Central memory CD8-positive, alpha-beta T cell (primary cell): ENCODE measurements around the gene CARD19.
"Not testable (repeated sequence)": the region's sequence is repeated elsewhere in the genome, so short reads cannot be mapped to it uniquely, and the experiment has no call there.

Experiments used
- ATAC-seq: fragments of 150-1000 bp; cut with Tn5 transposase; replicated peaks from 2 replicates; pipeline ENCODE4 v1.10.0; 2022; ENCODE audit warnings: mild to moderate bottlenecking, moderate FRiP score, moderate number of reproducible peaks; ENCODE audit not compliant: poor library complexity, severe bottlenecking; ENCODE audit errors: extremely low read depth
- DNase-seq, 2 donors: peaks; one replicate each; pipeline ENCODE4 v3.0.0; 2021; ENCODE audit warnings: low spot score in 2 of 2
- H3K27ac Mint-ChIP-seq: one replicate; pipeline ENCODE4 v1.8.0; 2022; ENCODE audit warnings: low read depth, mild to moderate bottlenecking, moderate library complexity, mixed read lengths
- H3K27me3 Mint-ChIP-seq: one replicate; pipeline ENCODE4 v1.8.0; 2022; ENCODE audit warnings: mixed read lengths
- H3K36me3 Mint-ChIP-seq: one replicate; pipeline ENCODE4 v1.8.0; 2022; ENCODE audit warnings: mild to moderate bottlenecking, moderate library complexity, mixed read lengths; ENCODE audit not compliant: insufficient read depth
- H3K4me1 Mint-ChIP-seq: one replicate; pipeline ENCODE4 v1.8.0; 2022; ENCODE audit warnings: mixed read lengths
- H3K4me3 Mint-ChIP-seq: one replicate; pipeline ENCODE4 v1.8.0; 2022; ENCODE audit warnings: mild to moderate bottlenecking, moderate library complexity, mixed read lengths
- H3K9me3 Mint-ChIP-seq: one replicate; pipeline ENCODE4 v1.8.0; 2022; ENCODE audit warnings: mixed read lengths

Gene CARD19

DNA sequence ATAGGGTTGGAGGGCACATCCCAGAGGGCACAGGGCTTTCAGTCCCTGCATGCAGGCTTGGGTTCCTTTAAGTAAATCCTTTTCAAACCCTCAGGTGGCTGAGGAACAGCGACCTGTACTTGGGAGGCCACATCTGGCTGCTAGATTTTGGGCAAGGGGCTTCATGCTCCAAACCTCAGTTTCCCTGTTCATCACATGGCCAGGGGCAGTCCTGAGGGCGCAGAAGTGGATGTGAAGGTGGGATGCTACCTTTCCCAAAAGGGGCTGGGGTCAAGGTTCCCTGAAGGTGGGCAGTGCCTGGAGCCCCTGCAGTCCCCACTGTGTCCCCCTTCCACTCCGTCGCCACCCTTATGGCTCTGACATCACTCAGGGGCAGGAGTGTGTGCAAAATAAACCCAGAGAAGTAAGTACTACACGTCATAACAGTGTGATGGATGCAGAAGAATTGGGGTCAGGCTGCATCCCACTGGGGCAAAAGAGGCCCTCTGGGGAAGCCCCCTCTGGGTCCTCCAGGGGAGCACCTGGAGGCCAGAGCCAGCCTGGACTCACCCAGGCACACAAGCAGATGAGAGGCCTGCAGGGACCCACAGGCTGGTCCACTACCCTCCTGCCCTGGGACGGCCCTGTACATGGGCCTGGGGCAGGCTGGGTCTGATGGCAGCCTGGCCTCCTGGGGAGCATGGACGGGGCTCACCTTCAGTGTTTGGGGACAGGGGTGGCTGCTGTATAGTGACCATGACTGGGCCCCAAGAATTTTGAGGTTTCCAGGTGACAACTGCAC lies 1.9 kb upstream of the CARD19 start:
- H3K27ac Mint-ChIP-seq, result peak overlapping the region; percentile 94

GRCh38 chr9:93094658-93095204 lies 1.3 kb upstream of the CARD19 start:
- ATAC-seq (no peak), DNase-seq (no peak)
- H3K27me3 Mint-ChIP-seq, result no peaks in the 10 kb centered on the region
- H3K4me3 Mint-ChIP-seq, result peak overlapping the region; percentile 88
- H3K4me1 Mint-ChIP-seq, result peaks cover 53% of the 10 kb centered on the region
- peaks cover 17% of the 10 kb centered on the region for H3K36me3 Mint-ChIP-seq
- peak overlapping the region; percentile 94 for H3K27ac Mint-ChIP-seq
- no peaks in the 10 kb centered on the region for H3K9me3 Mint-ChIP-seq

More for the DNA sequence above, 1.9 kb upstream of the CARD19 start:
- no peaks in the 10 kb centered on the region for H3K27me3 Mint-ChIP-seq
- peaks cover 15% of the 10 kb centered on the region for H3K36me3 Mint-ChIP-seq
- H3K9me3 Mint-ChIP-seq, result no peaks in the 10 kb centered on the region
- peaks cover 48% of the 10 kb centered on the region for H3K4me1 Mint-ChIP-seq
- DNase-seq (no peak), ATAC-seq (no peak)
- H3K4me3 Mint-ChIP-seq, result peak overlapping the region; percentile 88

DNA sequence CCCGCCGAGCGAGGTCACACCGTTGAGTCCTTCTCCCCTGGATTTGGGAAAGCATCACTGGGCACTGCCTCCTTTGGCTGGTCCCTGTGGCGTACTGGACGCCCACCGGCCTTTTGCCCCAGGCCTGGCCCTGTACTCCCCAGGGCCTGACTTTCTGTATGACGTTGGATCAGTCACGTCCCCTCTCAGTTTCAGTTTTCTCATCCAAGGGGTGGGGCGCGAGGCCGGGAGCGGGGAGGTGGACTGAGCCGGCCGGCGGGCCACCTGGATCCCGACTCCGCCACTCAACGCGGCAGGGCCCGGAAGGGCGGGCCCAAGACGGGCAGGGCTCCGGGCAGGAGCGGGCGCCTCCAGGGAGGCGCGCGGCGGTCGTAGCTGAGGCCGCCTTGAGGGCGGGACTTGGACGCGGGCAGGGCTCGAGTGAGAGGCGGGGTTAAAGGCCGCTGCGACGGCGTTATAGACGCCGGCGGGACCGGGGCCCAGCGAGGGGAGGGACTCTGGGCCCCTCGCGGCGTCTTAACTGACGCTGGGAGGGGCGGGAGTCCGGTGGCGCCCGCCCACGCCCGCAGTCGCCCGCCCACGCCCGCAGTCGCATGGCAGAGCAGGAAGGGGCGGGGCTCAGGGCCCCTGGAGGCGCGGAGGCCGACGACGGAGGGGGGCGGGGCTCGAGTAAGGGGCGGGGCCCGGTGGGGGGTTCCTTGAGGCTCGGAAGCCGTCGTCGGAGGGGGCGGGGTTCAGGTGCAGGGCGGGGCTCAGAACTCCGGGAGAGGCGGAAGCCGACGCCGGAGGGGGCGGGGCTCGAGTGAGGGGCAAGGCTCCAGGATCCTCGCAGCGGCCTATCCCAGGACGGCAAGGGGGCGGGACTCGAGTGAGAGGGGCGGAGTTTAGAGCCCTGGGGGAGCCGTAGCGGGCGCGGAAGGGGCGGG lies 549 bp upstream of the CARD19 start:
- ATAC-seq (peak; percentile 80), DNase-seq (peak; percentile 100)
- Mint-ChIP-seq H3K27me3 (no peaks in the 10 kb centered on the region), H3K9me3 (no peaks in the 10 kb centered on the region), H3K4me1 (peaks cover 55% of the 10 kb centered on the region), H3K27ac (peak overlapping the region; percentile 94), H3K4me3 (peak overlapping the region; percentile 88), H3K36me3 (peaks cover 18% of the 10 kb centered on the region)

- Mint-ChIP-seq H3K4me3 (peak overlapping the region; percentile 88), H3K4me1 (peaks cover 58% of the 10 kb centered on the region), H3K27me3 (no peaks in the 10 kb centered on the region), H3K27ac (peak overlapping the region; percentile 58), H3K9me3 (no peaks in the 10 kb centered on the region), H3K36me3 (peaks cover 21% of the 10 kb centered on the region)
- DNase-seq, result no peak
- ATAC-seq, result no peak
These were observed 880 bp downstream of the CARD19 start for GRCh38 chr9:93096811-93097382.

DNA sequence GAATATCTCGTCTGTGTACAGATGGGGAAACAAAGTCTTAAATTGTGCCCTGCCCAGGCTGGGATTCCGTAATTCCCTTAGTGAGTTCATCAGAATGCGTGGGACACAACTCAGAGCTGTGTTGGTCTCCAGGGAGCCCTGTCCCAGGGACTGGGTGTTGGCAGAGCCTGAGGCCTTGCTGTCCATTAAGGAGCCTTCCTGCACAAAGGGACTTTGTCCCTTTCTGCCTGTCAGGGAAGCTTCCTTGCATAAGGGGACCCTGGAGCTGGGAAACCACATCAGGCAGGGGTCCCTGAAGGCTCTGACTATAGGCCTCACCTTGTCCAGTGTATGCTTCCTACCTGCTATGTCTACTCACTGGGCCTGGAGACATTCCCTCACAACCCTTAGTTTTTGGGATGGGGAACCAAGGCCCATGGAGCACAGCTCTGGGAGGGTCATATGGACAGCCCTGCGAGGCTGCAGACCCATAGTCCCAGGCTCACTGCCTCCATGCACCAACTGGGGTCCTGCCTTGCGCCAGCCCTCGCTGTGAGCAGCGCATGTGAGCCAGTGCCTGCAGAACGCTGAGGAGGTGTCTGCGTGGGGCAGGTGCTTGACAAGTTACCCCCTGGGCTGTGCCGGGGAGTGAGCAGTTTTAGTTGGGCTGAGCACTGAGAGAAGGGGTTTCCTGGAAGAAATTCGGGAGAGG lies 1.6 kb downstream of the CARD19 start:
- ATAC-seq (no peak), DNase-seq (no peak)
- H3K4me1 Mint-ChIP-seq, result peaks cover 56% of the 10 kb centered on the region
- H3K4me3 Mint-ChIP-seq, result peak overlapping the region; percentile 88
- H3K27me3 Mint-ChIP-seq, result no peaks in the 10 kb centered on the region
- H3K27ac Mint-ChIP-seq, result peak overlapping the region; percentile 87
- no peaks in the 10 kb centered on the region for H3K9me3 Mint-ChIP-seq
- peaks cover 21% of the 10 kb centered on the region for H3K36me3 Mint-ChIP-seq

- no peaks in the 10 kb centered on the region for H3K9me3 Mint-ChIP-seq
- no peaks in the 10 kb centered on the region for H3K27me3 Mint-ChIP-seq
- peaks cover 18% of the 10 kb centered on the region for H3K36me3 Mint-ChIP-seq
- no peak for ATAC-seq
- H3K4me3 Mint-ChIP-seq, result peak overlapping the region; percentile 88
- no peak for DNase-seq
- peaks cover 58% of the 10 kb centered on the region for H3K4me1 Mint-ChIP-seq
- H3K27ac Mint-ChIP-seq, result peak overlapping the region; percentile 87
These were observed 2.4 kb downstream of the CARD19 start for GRCh38 chr9:93098236-93098946.

GRCh38 chr9:93099551-93100275 lies 3.7 kb downstream of the CARD19 start:
- DNase-seq (no peak), ATAC-seq (no peak)
- Mint-ChIP-seq H3K9me3 (peaks cover 3% of the 10 kb centered on the region), H3K27ac (no peak overlapping the region), H3K27me3 (no peaks in the 10 kb centered on the region), H3K4me1 (peaks cover 56% of the 10 kb centered on the region), H3K4me3 (no peak overlapping the region), H3K36me3 (peaks cover 17% of the 10 kb centered on the region)

DNA sequence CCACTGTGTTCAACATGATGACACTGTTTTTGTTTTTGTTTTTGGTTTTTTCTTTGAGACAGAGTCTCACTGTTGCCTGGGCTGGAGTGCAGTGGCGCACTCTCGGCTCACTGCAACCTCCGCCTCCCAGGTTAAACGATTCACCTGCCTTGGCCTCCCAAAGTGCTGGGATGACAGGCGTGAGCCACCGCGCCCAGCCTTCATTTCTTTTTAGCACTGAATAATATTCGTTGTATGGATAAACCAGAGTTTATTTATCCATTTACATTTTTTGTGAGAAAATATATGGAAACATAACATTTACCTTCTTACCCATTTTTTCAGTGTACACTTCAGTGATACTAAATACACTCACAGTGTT lies 4.2 kb downstream of the CARD19 start:
- H3K4me3 Mint-ChIP-seq, result no peak overlapping the region
- H3K27ac Mint-ChIP-seq, result no peak overlapping the region
- no peak for DNase-seq
- H3K36me3 Mint-ChIP-seq, result peaks cover 17% of the 10 kb centered on the region
- no peaks in the 10 kb centered on the region for H3K27me3 Mint-ChIP-seq
- peaks cover 58% of the 10 kb centered on the region for H3K4me1 Mint-ChIP-seq
- ATAC-seq, result no peak
- H3K9me3 Mint-ChIP-seq, result peaks cover 6% of the 10 kb centered on the region

DNA sequence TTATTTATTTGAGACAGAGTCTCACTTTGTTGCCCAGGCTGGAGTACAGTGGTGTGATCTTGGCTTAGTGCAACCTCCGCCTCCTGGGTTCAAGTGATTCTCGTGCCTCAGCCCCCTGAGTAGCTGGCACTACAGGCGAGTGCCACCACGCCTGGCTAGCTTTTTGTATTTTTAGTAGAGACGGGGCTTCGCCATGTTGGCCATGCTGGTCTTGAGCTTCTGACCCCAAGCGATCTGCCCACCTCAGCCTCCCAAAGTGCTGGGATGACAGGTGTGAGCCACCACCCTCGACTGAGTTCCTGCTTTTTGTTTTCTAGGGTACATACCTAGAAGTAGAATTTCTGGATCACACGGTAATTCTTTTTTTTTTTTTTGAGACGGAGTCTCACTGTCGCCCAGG lies 5.1 kb downstream of the CARD19 start:
- ATAC-seq, H3K9me3 Mint-ChIP-seq, DNase-seq, H3K27me3 Mint-ChIP-seq, H3K27ac Mint-ChIP-seq, H3K4me3 Mint-ChIP-seq: not testable (repeated sequence)
- Mint-ChIP-seq H3K36me3 (peaks cover 14% of the 10 kb centered on the region), H3K4me1 (peaks cover 66% of the 10 kb centered on the region)

DNA sequence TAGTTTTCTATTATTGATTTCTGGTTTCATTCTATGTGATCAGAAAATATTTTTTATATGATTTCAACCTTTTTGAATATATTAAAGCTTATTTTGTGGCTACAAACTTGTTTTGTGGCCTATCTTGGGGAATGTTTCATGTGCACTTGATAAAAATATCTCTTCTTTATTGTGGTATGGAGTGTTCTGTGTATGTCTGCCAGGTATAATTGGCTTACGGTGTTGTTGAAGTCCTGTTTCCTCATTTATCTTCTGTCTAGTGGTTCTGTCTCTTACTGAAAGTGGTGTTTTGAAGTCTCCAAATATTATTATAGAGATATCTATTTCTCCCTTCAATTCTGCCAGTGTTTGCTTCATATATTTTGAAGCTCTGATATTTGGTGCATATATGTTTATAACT lies 9.6 kb downstream of the CARD19 start:
- H3K9me3 Mint-ChIP-seq, result peaks cover 6% of the 10 kb centered on the region
- peak overlapping the region; percentile 45 for H3K27ac Mint-ChIP-seq
- DNase-seq (no peak), ATAC-seq (no peak)
- peak overlapping the region; percentile 21 for H3K4me3 Mint-ChIP-seq
- H3K36me3 Mint-ChIP-seq, result peaks cover 7% of the 10 kb centered on the region
- peaks cover 53% of the 10 kb centered on the region for H3K4me1 Mint-ChIP-seq
- H3K27me3 Mint-ChIP-seq, result no peaks in the 10 kb centered on the region

DNA sequence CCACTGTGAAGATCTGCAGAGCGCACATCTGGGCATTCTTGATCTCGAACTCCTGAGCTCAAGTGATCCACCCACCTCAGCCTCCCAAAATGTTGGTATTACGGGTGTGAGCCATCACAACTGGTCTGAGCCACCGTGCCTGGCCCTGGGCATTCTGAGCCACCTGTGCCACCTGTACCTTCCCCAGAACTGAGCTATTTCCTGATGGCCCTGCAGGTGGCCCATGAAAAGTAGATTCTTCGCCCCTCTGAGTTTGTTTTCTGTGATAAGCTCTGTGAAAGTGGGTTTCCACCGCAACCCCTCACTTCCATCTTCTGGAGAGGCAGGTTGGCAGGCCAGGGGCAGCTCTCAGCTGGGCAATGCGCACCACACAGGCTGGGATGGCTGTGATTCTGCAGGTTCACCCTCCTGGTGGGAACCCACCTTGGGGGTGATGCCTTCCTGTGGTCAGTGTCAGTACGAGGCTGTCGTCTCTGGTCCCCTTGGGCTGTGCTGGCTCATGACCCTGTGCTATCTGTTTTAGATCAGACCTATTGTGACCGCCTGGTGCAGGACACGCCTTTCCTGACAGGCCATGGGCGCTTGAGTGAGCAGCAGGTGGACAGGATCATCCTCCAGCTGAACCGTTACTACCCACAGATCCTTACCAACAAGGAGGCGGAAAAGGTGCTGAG lies 11.3 kb downstream of the CARD19 start:
- Mint-ChIP-seq H3K4me3 (no peak overlapping the region), H3K36me3 (peaks cover 8% of the 10 kb centered on the region), H3K4me1 (peaks cover 48% of the 10 kb centered on the region), H3K27ac (no peak overlapping the region), H3K9me3 (peaks cover 6% of the 10 kb centered on the region), H3K27me3 (no peaks in the 10 kb centered on the region)
- no peak for ATAC-seq
- no peak for DNase-seq
